Muscle layer of duodenum (tissue), 2 donors: ENCODE data around the gene PTPRU.
"Not testable (repeated sequence)": the region's sequence is repeated elsewhere in the genome, so short reads cannot be mapped to it uniquely, and the experiment has no call there.

Experiments
- H3K27ac ChIP-seq: one replicate; pipeline ENCODE4 v1.7.0; 2013; ENCODE audit warnings: mild to moderate bottlenecking, low read length
- H3K27me3 ChIP-seq: one replicate; pipeline ENCODE4 v1.7.0; 2013; ENCODE audit warnings: low read depth, mild to moderate bottlenecking, control low read depth, low read length
- H3K36me3 ChIP-seq, 2 donors: one replicate each; pipeline ENCODE4 v1.7.0; 2013; ENCODE audit warnings: low read length in 2 of 2, control low read depth in 1 of 2, mild to moderate bottlenecking in 1 of 2; ENCODE audit not compliant: insufficient read depth in 2 of 2, control insufficient read depth in 1 of 2
- H3K4me1 ChIP-seq, 2 donors: one replicate each; pipeline ENCODE4 v1.7.0; 2013; ENCODE audit warnings: low read length in 2 of 2, mild to moderate bottlenecking in 2 of 2, control low read depth in 1 of 2, moderate library complexity in 1 of 2; ENCODE audit not compliant: insufficient read depth in 2 of 2, control insufficient read depth in 1 of 2
- H3K4me3 ChIP-seq, 2 donors: one replicate each; pipeline ENCODE4 v1.7.0; 2013; ENCODE audit warnings: low read length in 2 of 2, low read depth in 1 of 2, mild to moderate bottlenecking in 1 of 2
- H3K9me3 ChIP-seq, 2 donors: one replicate each; pipeline ENCODE4 v1.7.0; 2013; ENCODE audit warnings: low read length in 2 of 2, control low read depth in 1 of 2, mild to moderate bottlenecking in 1 of 2; ENCODE audit not compliant: control insufficient read depth in 1 of 2
- donor health status: healthy.

Gene PTPRU

DNA sequence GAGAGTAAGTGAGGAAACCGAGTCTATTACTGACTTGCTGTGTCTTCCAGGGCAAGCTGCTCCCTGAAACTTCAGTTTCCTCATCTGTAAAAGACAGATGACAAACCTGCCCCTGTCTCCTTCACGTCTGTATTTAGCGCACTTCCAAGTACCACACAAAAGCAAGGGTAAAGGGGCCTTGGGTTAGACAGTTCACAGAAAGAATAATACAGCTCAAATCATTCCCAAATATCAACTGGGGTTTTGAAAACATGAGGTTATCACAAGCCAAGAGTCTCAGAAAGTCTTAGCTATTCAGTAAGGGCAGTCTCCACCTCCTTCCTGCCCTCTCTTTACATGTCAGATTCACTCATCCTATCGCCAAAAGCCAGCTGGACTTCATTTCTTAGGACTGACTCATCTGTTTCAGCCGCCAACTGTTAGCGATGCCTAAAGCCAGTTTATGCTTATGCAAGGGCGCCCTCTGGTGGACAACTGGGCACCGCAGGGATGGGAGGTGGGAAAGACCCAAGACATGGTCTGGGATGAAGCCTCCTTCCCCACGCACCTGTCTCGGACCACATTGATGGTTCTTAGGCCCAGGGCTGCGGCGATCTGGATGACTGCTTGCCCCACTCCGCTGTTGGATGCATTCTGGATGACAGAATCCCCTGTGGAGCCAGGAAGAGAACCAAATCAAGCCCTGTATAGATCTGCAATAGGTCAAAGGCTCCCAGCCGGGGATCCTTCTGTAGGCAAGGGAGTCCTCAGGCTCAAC, 33.6 kb upstream of the PTPRU start:
- H3K27me3 ChIP-seq, result no peaks in the 10 kb centered on the region
- peak overlapping the region; percentile 86 for H3K27ac ChIP-seq
- H3K4me1 ChIP-seq, result peaks cover 6 to 9% of the 10 kb centered on the region in 2 donors
- H3K36me3 ChIP-seq, result peaks cover 26 to 40% of the 10 kb centered on the region in 2 donors
- H3K9me3 ChIP-seq, result no peaks in the 10 kb centered on the region
- H3K4me3 ChIP-seq, result no peak overlapping the region

DNA sequence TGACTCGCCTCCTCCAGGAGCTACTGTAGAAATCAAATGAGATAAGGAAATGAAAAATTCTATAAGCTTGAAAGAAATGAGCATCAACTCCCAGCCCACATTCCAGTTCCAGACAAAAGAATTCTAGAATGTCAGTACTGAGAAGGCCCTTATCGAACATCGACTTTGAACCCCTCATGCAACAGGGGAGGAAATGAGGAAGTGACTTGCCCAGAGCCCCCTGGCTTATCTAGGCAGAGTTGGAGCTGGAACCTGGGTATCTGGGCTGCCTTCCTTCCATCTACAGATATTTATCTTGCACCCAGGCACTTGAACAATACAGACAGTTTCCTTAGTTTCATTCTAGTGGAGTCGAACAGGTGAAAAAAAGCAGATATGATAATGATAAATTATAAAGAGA, 27.9 kb upstream of the PTPRU start:
- Histone ChIP-seq H3K27ac (no peak overlapping the region), H3K4me1 (no peaks in the 10 kb centered on the region), H3K27me3 (no peaks in the 10 kb centered on the region), H3K4me3 (no peak overlapping the region), H3K36me3 (peaks cover 14 to 52% of the 10 kb centered on the region in 2 donors), H3K9me3 (no peaks in the 10 kb centered on the region)

DNA sequence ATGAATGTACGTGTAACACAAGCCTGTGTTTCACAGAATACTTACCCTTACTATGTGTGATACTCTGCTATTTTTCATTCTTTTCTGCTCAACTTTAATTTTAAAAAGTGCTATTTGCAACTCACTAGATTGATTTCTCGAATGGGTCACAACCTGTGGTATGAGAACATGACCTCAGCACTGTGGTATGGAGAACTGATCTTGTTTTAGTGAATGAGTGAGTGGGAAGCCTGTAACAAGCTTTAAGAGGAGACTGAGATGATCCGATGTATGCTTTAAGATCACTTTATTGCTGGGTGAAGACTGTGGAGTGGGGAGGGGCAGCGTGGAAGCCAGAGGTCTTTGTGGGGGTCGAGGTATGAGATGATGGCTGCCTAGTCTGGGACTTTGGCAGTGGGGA, 27.1 kb upstream of the PTPRU start:
- H3K36me3 ChIP-seq, result peaks cover 11 to 53% of the 10 kb centered on the region in 2 donors
- no peak overlapping the region for H3K4me3 ChIP-seq
- H3K27me3 ChIP-seq, result no peaks in the 10 kb centered on the region
- no peaks in the 10 kb centered on the region for H3K4me1 ChIP-seq
- H3K9me3 ChIP-seq, result no peaks in the 10 kb centered on the region
- no peak overlapping the region for H3K27ac ChIP-seq

DNA sequence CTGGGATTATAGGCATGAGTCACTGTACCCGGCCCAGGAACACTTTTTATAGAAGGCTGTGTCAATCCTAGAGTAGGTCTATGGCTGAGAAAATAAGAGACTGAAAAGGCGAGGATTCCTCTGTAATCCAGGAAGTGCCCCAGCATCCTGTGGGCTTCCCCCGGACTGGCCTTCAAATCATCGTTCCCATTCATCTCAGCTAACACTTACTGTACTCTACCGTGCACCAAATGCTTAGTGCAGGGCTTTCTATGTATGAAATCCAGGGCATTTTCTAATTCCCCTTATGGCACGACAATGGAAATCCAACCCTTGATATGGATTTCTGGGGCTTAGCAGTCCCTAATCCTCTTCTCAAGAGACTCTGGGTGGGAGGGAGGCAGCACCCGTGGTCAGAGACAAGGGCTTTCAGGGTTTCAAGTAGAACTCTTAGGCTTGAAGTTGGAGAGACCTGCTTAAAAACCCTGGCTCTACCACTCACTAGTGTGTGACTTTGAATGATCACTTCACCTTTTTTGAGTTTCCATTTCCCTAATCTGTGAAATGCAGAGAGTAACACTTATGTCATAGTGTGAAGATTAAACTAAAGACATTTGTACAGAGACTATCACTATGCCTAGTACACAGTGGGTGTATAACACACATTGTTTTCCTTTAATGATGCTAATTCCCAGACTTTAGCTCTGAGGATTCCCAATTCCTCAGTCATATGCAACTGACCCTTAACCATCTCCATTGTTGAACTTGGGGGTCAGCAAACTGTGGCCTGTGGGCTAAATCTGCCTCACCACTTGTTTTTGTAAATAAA, 25.8 kb upstream of the PTPRU start:
- no peak overlapping the region for H3K27ac ChIP-seq
- H3K4me3 ChIP-seq, result no peak overlapping the region
- no peaks in the 10 kb centered on the region for H3K27me3 ChIP-seq
- H3K4me1 ChIP-seq, result no peaks in the 10 kb centered on the region
- H3K9me3 ChIP-seq, result no peaks in the 10 kb centered on the region
- H3K36me3 ChIP-seq, result peaks cover 16 to 57% of the 10 kb centered on the region in 2 donors

DNA sequence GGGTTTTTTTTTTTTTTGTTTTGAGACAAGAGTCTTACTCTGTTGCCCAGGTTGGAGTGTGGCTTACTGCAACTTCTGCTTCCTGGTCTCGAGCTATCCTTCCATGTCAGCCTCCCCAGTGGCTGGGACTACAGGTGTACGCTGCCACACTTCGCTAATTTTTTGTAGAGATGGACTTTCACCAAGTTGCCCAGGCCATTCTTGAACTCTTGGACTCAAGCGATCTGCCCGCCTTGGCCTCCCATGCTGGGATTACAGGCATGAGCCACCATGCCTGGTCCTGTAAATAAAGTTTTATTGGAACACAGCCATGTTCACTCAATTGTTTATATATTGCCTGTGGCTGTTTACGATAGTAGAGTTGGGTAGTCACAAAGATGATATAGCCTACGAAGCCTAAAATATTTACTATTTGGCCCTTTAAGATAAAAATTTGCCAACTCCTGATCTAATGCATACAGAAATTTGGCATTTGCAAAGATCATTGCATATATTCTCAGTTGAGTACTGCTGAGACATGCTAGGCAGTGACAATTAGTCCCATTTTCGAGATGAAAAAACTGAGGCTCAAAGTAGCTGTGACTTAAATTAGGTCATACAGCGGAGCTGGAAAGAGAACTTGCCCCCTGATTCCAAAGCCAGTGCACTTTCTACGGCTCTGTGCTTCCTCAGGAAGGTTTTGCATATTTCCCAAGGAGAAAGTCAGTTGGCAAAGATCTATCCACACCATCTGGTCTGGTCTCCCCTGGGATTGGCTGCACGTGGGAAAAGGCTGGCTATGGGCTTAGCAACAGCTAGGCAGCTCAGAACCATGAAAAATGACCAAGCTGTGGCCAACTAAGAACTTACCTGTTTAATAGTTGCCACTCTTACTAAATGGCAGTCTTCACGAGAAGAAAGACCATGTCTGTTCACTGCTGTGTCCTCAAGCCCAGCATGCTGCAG, 25.0 kb upstream of the PTPRU start:
- Histone ChIP-seq H3K4me1 (no peaks in the 10 kb centered on the region), H3K9me3 (no peaks in the 10 kb centered on the region), H3K27ac (no peak overlapping the region), H3K36me3 (peaks cover 14 to 51% of the 10 kb centered on the region in 2 donors), H3K4me3 (no peak overlapping the region), H3K27me3 (no peaks in the 10 kb centered on the region)

DNA sequence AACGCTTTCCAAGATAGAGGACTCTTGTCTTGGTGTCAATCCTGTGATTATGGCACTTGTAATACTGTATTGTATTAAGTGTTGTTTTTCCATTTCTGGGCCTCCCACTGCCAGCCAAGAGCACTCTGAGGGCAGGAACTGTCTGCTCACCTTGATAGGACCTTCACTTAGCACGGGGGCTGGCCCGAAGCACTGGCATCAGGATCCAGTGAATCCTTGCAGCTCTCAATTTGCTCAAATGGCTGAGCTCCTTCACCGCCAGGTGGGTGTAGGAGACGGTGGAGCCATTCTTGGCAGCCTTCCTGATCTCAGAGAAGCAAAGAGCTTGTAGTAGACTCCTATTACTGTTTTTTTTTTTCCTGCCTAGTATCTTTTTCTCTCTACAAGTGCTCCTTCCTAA, 23.3 kb upstream of the PTPRU start:
- Histone ChIP-seq H3K9me3 (no peaks in the 10 kb centered on the region), H3K4me3 (no peak overlapping the region), H3K36me3 (peaks cover 13 to 44% of the 10 kb centered on the region in 2 donors), H3K4me1 (no peaks in the 10 kb centered on the region), H3K27ac (no peak overlapping the region), H3K27me3 (no peaks in the 10 kb centered on the region)

DNA sequence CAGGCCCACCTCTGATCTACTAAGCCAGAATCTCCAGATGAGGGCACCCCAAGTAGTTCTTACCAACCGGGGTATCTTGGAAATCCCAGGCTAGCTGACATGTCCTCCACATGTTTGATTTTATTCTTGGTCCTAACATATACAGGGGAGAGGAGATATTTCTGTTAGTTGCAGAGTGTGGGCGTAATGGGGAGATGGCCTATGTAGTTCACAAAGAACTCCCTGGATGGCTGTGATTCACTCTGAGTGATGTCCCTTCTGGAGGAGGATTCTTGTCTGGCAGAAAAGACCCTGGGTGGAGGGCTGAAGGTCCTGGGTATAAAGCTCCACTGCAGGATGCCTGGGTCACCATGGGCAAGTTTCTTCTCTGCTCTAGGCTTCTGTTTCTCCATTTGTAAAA, 18.7 kb upstream of the PTPRU start:
- Histone ChIP-seq H3K36me3 (peaks cover 19% of the 10 kb centered on the region in 2 donors), H3K27ac (no peak overlapping the region), H3K27me3 (no peaks in the 10 kb centered on the region), H3K9me3 (no peaks in the 10 kb centered on the region), H3K4me3 (no peak overlapping the region), H3K4me1 (no peaks in the 10 kb centered on the region)

DNA sequence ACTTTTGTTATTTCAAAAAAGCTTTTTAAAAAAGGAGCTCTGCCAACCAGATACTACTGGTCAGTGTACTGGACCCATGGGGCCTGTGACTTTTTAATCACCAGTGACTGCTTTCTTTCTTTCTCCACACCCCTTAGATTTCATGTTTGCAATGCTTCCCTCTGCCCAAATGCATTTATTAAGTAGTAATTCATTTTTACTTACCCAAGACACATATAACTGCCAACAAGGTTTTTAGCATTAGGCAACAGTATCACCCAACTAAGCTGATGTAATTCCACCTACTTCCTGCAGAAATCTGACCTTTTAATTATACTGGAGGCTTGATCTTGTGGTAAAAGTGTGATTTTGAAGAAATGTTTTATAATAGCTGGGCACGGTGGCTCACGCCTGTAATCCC, 18.1 kb upstream of the PTPRU start:
- Histone ChIP-seq H3K4me3 (no peak overlapping the region), H3K4me1 (no peaks in the 10 kb centered on the region), H3K27ac (no peak overlapping the region), H3K9me3 (no peaks in the 10 kb centered on the region), H3K36me3 (peaks cover 13 to 19% of the 10 kb centered on the region in 2 donors), H3K27me3 (no peaks in the 10 kb centered on the region)

DNA sequence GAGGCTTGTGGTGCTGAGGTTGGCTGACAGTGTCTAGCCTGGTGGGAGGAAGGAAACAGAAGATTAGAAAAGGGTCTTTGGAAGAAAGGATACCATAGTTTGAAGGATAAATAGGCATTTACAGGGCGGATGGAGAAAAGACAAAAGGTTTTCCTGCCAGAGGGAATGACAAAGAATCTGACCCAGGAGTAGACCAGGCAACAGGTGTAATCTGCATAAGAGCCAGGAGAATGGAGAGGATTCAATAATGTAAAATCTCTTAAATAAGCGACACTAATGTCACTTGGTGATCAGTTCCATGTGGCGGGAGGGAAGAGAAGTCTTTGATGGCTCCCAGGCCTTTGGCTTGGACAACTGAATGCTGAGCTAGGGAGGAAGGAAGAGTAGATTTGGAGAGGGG, 15.0 kb upstream of the PTPRU start:
- no peak overlapping the region for H3K4me3 ChIP-seq
- H3K27me3 ChIP-seq, result no peaks in the 10 kb centered on the region
- H3K36me3 ChIP-seq, result peaks cover 7 to 19% of the 10 kb centered on the region in 2 donors
- H3K4me1 ChIP-seq, result no peaks in the 10 kb centered on the region
- no peak overlapping the region for H3K27ac ChIP-seq
- H3K9me3 ChIP-seq, result no peaks in the 10 kb centered on the region

DNA sequence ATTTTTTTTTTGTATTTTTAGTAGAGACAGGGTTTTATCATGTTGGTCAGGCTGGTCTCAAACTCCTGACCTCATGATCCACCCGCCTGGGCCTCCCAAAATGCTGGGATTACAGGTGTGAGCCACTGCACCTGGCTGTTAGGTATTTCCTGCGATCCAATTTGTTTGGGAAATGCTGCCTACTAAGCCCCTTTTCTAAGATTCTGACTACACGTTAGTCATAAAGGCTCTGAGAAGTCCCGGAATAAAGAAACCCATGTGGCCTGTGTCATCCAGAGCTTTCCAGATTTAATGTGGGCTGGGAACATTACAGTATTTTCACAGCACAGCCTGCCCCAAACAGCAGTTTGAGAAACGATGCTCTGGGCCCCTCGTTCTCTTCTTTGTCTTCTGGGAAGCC, 14.1 kb upstream of the PTPRU start:
- not testable (repeated sequence) for H3K27ac ChIP-seq, H3K27me3 ChIP-seq, H3K4me1 ChIP-seq, H3K4me3 ChIP-seq, H3K9me3 ChIP-seq
- peaks cover 7 to 17% of the 10 kb centered on the region in 2 donors for H3K36me3 ChIP-seq

DNA sequence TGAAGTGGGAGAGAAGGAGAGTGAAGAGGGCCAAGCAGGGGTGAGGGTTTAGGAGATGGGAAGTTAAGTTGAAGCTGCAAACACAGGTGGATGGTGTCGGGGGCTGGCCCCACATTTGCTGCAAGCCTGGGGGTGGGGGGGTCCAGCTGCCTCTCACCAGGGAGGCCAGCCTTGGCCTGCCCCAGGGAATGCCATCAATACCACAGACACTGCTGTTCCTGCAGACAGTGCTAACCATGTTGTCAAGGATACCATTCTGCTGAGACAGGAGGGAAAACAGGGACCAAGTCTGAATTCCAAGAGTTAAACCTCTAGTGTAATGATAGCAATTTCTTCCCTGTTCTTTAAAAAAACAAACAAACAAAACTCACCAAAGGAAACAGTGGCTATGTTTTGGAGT, 13.6 kb upstream of the PTPRU start:
- Histone ChIP-seq H3K4me1 (no peaks in the 10 kb centered on the region), H3K9me3 (no peaks in the 10 kb centered on the region), H3K36me3 (peaks cover 7 to 17% of the 10 kb centered on the region in 2 donors), H3K27ac (no peak overlapping the region), H3K27me3 (no peaks in the 10 kb centered on the region), H3K4me3 (no peak overlapping the region)
